Subcutaneous abdominal adipose tissue (tissue), 5 donors: ENCODE results near the gene GJD3.

ENCODE experiments used
- H3K27ac ChIP-seq: one replicate; pipeline ENCODE4 v1.7.0; 2013; ENCODE audit warnings: low read depth, mild to moderate bottlenecking, inconsistent platforms, low read length, moderate library complexity
- H3K27me3 ChIP-seq, 5 donors: one replicate each; pipeline ENCODE4 v1.7.0; 2013; ENCODE audit warnings: low read length in 5 of 5, inconsistent platforms in 1 of 5; ENCODE audit not compliant: control insufficient read depth in 5 of 5, insufficient read depth in 4 of 5
- H3K36me3 ChIP-seq, 5 donors: one replicate each; pipeline ENCODE4 v1.7.0; 2013; ENCODE audit warnings: low read length in 5 of 5; ENCODE audit not compliant: control insufficient read depth in 5 of 5, insufficient read depth in 5 of 5
- H3K4me1 ChIP-seq, 5 donors: one replicate each; pipeline ENCODE4 v1.7.0; 2013; ENCODE audit warnings: low read length in 5 of 5, mild to moderate bottlenecking in 3 of 5, moderate library complexity in 1 of 5; ENCODE audit not compliant: control insufficient read depth in 5 of 5, insufficient read depth in 5 of 5
- H3K4me3 ChIP-seq, 5 donors: one replicate each; pipeline ENCODE4 v1.7.0; 2013; ENCODE audit warnings: low read length in 5 of 5, low read depth in 1 of 5
- H3K9ac ChIP-seq, 5 donors: one replicate each; pipeline ENCODE4 v1.7.0; 2013; ENCODE audit warnings: low read length in 5 of 5, mild to moderate bottlenecking in 4 of 5, moderate library complexity in 3 of 5
- H3K9me3 ChIP-seq, 5 donors: one replicate each; pipeline ENCODE4 v1.7.0; 2013; ENCODE audit warnings: low read length in 5 of 5; ENCODE audit not compliant: control insufficient read depth in 5 of 5
- donor health status: healthy.
- donor health status: healthy.
- donor health status: healthy.
- donor health status: healthy.
- donor health status: healthy.

GJD3 gene

GRCh38 chr17:40317880-40318829 lies 46.4 kb downstream of the GJD3 start:
- Histone ChIP-seq H3K9ac (peak overlapping the region; percentile 81 to 96 (median 90)), H3K27me3 (peaks cover 0 to 4% (median 0%) of the 10 kb centered on the region in 5 donors), H3K27ac (peak overlapping the region; percentile 88), H3K9me3 (no peaks in the 10 kb centered on the region), H3K4me3 (peak overlapping the region; percentile 65 to 90 (median 83)), H3K36me3 (no peaks in the 10 kb centered on the region), H3K4me1 (peaks cover 27 to 93% (median 86%) of the 10 kb centered on the region in 5 donors)

GRCh38 chr17:40317345-40317873 lies 47.1 kb downstream of the GJD3 start:
- Histone ChIP-seq H3K9ac (peak overlapping the region; percentile 46 to 94 (median 76)), H3K4me1 (peaks cover 34 to 93% (median 86%) of the 10 kb centered on the region in 5 donors), H3K36me3 (no peaks in the 10 kb centered on the region), H3K4me3 (peak overlapping the region; percentile 65 to 90 (median 75)), H3K27me3 (peaks cover 0 to 4% (median 0%) of the 10 kb centered on the region in 5 donors), H3K9me3 (no peaks in the 10 kb centered on the region), H3K27ac (peak overlapping the region; percentile 88)

- Histone ChIP-seq H3K4me3 (peak overlapping the region; percentile 65 to 90 (median 75)), H3K9ac (peak overlapping the region; percentile 35 to 76 (median 46)), H3K36me3 (no peaks in the 10 kb centered on the region), H3K9me3 (no peaks in the 10 kb centered on the region), H3K27ac (peak overlapping the region; percentile 88), H3K27me3 (peaks cover 0 to 4% (median 0%) of the 10 kb centered on the region in 5 donors), H3K4me1 (peaks cover 38 to 93% (median 86%) of the 10 kb centered on the region in 5 donors)
These were observed 47.8 kb downstream of the GJD3 start for GRCh38 chr17:40316571-40317344.

GRCh38 chr17:40315678-40316570 lies 48.6 kb downstream of the GJD3 start:
- peak overlapping the region in 3 of 5 donors; percentile 17 to 86 (median 65) for H3K4me3 ChIP-seq
- H3K27me3 ChIP-seq = peaks cover 0 to 4% (median 0%) of the 10 kb centered on the region in 5 donors
- no peaks in the 10 kb centered on the region for H3K9me3 ChIP-seq
- peaks cover 43 to 93% (median 86%) of the 10 kb centered on the region in 5 donors for H3K4me1 ChIP-seq
- no peak overlapping the region for H3K9ac ChIP-seq
- peak overlapping the region; percentile 88 for H3K27ac ChIP-seq
- H3K36me3 ChIP-seq = no peaks in the 10 kb centered on the region

GRCh38 chr17:40315206-40315605 lies 49.3 kb downstream of the GJD3 start:
- Histone ChIP-seq H3K4me3 (no peak overlapping the region), H3K27ac (no peak overlapping the region), H3K36me3 (no peaks in the 10 kb centered on the region), H3K27me3 (peaks cover 0 to 4% (median 0%) of the 10 kb centered on the region in 5 donors), H3K9me3 (no peaks in the 10 kb centered on the region), H3K9ac (no peak overlapping the region), H3K4me1 (peaks cover 42 to 93% (median 86%) of the 10 kb centered on the region in 5 donors)

GRCh38 chr17:40314584-40314956 lies 50.0 kb downstream of the GJD3 start:
- Histone ChIP-seq H3K27ac (no peak overlapping the region), H3K4me1 (peaks cover 43 to 94% (median 86%) of the 10 kb centered on the region in 5 donors), H3K36me3 (no peaks in the 10 kb centered on the region), H3K9me3 (no peaks in the 10 kb centered on the region), H3K9ac (no peak overlapping the region), H3K27me3 (peaks cover 0 to 4% (median 0%) of the 10 kb centered on the region in 5 donors), H3K4me3 (no peak overlapping the region)

- Histone ChIP-seq H3K9ac (no peak overlapping the region), H3K27ac (peak overlapping the region; percentile 88), H3K4me1 (peaks cover 45 to 94% (median 86%) of the 10 kb centered on the region in 5 donors), H3K9me3 (no peaks in the 10 kb centered on the region), H3K4me3 (no peak overlapping the region), H3K36me3 (no peaks in the 10 kb centered on the region), H3K27me3 (peaks cover 0 to 4% (median 0%) of the 10 kb centered on the region in 5 donors)
These were observed 50.6 kb downstream of the GJD3 start for GRCh38 chr17:40313668-40314583.
